HUES48 (cell line): ENCODE results near the gene MTA3.

Experiments used
- H3K27ac ChIP-seq: one replicate; pipeline ENCODE4 v1.7.0; 2013; ENCODE audit warnings: low read depth, low read length, inconsistent platforms
- H3K27me3 ChIP-seq: 2 replicates; pipeline ENCODE4 v1.6.1; 2013; ENCODE audit warnings: mild to moderate bottlenecking, low read length; ENCODE audit not compliant: control insufficient read depth, insufficient read depth
- H3K36me3 ChIP-seq: 2 replicates; pipeline ENCODE4 v1.6.1; 2013; ENCODE audit warnings: low read length; ENCODE audit not compliant: control insufficient read depth, insufficient read depth
- H3K4me1 ChIP-seq: 2 replicates; pipeline ENCODE4 v1.6.1; 2013; ENCODE audit warnings: mild to moderate bottlenecking, low read length; ENCODE audit not compliant: control insufficient read depth, insufficient read depth
- H3K4me3 ChIP-seq: 2 replicates; pipeline ENCODE4 v1.5.1; 2013; ENCODE audit warnings: mild to moderate bottlenecking, low read depth, low read length
- H3K9ac ChIP-seq: 2 replicates; pipeline ENCODE4 v1.6.1; 2013; ENCODE audit warnings: mild to moderate bottlenecking, low read depth, low read length, moderate library complexity
- H3K9me3 ChIP-seq: 2 replicates; pipeline ENCODE4 v1.6.1; 2013; ENCODE audit warnings: low read length; ENCODE audit not compliant: control insufficient read depth, insufficient read depth

The MTA3 gene

DNA sequence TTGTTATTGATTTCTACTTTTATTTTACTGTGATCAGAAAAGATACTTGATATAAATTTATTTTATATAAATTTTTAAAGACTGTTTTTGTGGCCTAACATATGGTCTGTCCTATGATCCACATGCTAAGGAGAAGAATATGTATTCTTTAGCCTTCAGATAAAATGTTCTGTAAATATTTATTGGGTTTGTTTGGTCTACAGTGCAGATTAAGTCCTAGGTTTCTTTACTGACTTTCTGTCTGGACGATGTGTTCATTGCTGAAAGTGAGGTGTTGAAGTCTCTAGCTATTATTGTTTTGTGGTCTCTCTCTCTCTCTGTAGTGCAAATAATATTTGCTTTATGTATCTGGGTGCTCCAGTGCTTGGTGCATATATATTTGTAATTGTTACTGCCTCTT lies 165.4 kb downstream of the MTA3 start:
- Histone ChIP-seq H3K27ac (no peak overlapping the region), H3K36me3 (no peaks in the 10 kb centered on the region), H3K4me1 (peaks cover 19% of the 10 kb centered on the region), H3K27me3 (no peaks in the 10 kb centered on the region), H3K9ac (no peak overlapping the region), H3K9me3 (no peaks in the 10 kb centered on the region), H3K4me3 (no peak overlapping the region)

DNA sequence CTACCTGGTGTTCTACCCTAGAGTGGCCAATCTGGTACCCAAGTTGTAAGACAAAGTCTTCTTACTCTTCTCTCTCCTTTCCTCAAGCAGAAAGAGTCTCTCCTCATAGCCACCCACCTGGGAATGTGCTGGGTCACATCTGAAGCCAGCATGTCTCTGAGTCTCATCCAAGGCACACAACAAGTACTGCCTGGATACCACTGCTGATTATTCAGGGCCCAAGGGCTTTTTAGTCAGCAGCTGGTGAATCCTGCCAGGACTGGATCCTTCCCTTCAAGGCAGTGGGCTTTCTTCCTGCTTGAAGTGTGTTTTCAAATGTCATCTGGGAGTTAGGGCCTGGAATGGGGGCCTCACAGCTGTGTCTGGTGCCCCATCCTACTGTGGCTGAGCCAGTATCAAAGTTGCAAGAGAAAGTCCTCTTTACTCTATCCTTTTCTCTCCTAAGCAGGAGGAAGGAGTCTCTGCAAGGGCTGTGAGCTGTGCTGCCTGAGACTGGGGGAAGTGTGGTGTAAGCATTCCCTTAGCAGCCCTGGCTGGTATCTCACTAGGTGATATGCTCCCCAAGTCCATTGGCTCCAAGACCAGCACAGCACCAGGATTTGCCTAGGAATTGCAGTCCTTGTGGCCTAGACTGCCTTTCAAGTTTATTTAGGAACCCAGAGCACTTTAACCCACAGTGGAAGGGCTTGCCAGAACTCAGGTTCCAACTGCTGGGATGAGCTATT lies 168.3 kb downstream of the MTA3 start:
- Histone ChIP-seq H3K9ac (no peak overlapping the region), H3K4me1 (peaks cover 23% of the 10 kb centered on the region), H3K27ac (no peak overlapping the region), H3K9me3 (no peaks in the 10 kb centered on the region), H3K36me3 (no peaks in the 10 kb centered on the region), H3K27me3 (no peaks in the 10 kb centered on the region), H3K4me3 (no peak overlapping the region)

DNA sequence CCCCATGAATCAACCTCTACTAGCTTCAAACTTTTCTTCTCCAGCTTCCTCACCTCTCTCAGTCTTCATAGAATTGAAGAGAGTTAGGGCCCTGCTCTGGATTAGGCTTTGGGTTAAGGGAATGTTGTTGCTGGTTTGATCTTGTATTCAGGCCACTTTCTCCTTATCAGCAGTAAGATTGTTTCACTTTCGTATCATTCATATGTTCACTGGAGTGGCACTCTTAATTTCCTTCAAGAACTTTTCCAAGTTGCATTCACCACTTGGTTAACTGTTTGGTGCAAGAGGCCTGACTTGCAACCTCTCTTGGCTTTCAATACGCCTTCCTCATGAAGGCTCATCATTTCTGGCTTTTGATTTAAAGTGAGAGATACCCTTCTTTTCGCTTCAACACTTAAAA lies 172.7 kb downstream of the MTA3 start:
- no peaks in the 10 kb centered on the region for H3K36me3 ChIP-seq
- no peaks in the 10 kb centered on the region for H3K27me3 ChIP-seq

GRCh38 chr2:42742740-42743658 lies 174.6 kb downstream of the MTA3 start:
- H3K9me3 ChIP-seq = no peaks in the 10 kb centered on the region
- no peaks in the 10 kb centered on the region for H3K36me3 ChIP-seq
- H3K27me3 ChIP-seq = no peaks in the 10 kb centered on the region
- H3K4me3 ChIP-seq = no peak overlapping the region
- H3K9ac ChIP-seq = no peak overlapping the region
- H3K4me1 ChIP-seq = peaks cover 11% of the 10 kb centered on the region
- no peak overlapping the region for H3K27ac ChIP-seq

More for the DNA sequence above, 172.7 kb downstream of the MTA3 start:
- peaks cover 23% of the 10 kb centered on the region for H3K4me1 ChIP-seq
- H3K27ac ChIP-seq = no peak overlapping the region
- H3K9me3 ChIP-seq = no peaks in the 10 kb centered on the region
- no peak overlapping the region for H3K4me3 ChIP-seq
- no peak overlapping the region for H3K9ac ChIP-seq

DNA sequence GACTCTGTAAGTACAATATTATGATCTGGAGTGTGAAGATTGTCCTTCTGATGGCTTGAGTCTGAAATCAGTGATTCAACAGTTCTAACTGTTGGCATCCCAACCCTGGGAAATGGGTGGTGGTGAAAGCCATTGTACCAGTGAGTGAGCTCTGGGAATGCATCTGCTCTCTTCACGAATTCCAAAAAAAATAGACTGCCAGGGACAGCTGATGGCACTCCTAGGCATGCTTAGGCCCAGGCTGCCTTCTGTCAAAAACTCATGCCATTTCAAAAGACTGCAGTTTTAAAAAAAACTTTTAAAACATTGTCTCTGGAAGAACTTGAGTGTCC lies 175.2 kb downstream of the MTA3 start:
- H3K9ac ChIP-seq = no peak overlapping the region
- H3K27me3 ChIP-seq = no peaks in the 10 kb centered on the region
- H3K36me3 ChIP-seq = no peaks in the 10 kb centered on the region
- peaks cover 5% of the 10 kb centered on the region for H3K4me1 ChIP-seq
- H3K4me3 ChIP-seq = no peak overlapping the region
- no peaks in the 10 kb centered on the region for H3K9me3 ChIP-seq
- H3K27ac ChIP-seq = no peak overlapping the region

DNA sequence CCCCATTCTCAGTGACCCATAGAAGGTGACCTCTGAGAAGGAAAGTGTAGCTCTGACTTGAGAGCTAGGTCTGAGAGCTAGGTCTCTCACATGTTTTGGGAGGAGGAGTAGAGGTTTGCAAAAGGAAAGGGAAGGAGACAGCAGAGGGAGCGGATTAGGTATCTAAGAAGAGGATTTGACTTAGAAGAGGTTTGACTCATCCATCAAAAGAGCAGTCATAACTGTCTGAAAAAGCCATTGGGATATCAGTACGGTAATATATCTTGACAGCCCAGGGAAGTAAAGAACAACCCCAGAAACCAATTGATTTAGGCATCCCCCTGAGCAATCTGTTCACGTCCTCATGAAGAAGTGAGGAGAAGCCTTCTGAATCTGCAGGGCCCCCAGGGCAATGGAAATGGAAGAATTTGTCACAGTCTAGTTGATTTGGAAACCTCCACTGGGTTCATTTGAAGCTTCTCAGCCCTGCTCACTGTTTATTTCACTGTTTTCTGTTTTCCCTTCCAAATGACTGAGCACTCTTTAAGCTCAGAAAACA lies 176.2 kb downstream of the MTA3 start:
- Histone ChIP-seq H3K27me3 (no peaks in the 10 kb centered on the region), H3K4me1 (no peaks in the 10 kb centered on the region), H3K9me3 (no peaks in the 10 kb centered on the region), H3K27ac (no peak overlapping the region), H3K36me3 (no peaks in the 10 kb centered on the region), H3K9ac (no peak overlapping the region), H3K4me3 (no peak overlapping the region)

- H3K9ac ChIP-seq = no peak overlapping the region
- H3K36me3 ChIP-seq = no peaks in the 10 kb centered on the region
- H3K27me3 ChIP-seq = no peaks in the 10 kb centered on the region
- no peaks in the 10 kb centered on the region for H3K9me3 ChIP-seq
- H3K4me3 ChIP-seq = no peak overlapping the region
- H3K4me1 ChIP-seq = no peaks in the 10 kb centered on the region
- H3K27ac ChIP-seq = no peak overlapping the region
These were observed 179.0 kb downstream of the MTA3 start for GRCh38 chr2:42747422-42747821.

- no peaks in the 10 kb centered on the region for H3K4me1 ChIP-seq
- no peak overlapping the region for H3K9ac ChIP-seq
- no peaks in the 10 kb centered on the region for H3K27me3 ChIP-seq
- H3K27ac ChIP-seq = no peak overlapping the region
- no peaks in the 10 kb centered on the region for H3K36me3 ChIP-seq
- H3K4me3 ChIP-seq = no peak overlapping the region
- no peaks in the 10 kb centered on the region for H3K9me3 ChIP-seq
These were observed 180.4 kb downstream of the MTA3 start for GRCh38 chr2:42748840-42749239.

DNA sequence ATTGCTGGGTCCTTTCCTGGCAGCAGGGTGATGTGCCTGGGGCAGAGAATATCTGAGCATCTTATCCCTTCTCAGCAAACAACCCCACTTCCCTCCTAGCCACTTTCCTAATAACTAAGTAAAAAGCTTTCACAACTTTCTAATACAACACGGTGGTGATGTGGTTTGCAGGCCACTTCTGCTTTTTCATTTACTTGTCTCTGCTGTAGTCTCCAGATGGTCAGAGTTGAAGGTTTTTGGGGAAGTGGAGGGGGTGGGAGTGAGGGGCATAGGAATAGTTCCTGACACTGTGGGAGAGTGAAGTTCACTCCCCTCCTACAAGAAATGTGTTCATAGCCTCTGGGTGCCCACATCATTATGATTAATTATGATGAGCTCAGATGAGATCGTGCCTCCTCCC lies 183.9 kb downstream of the MTA3 start:
- no peaks in the 10 kb centered on the region for H3K4me1 ChIP-seq
- no peak overlapping the region for H3K27ac ChIP-seq
- no peak overlapping the region for H3K4me3 ChIP-seq
- no peaks in the 10 kb centered on the region for H3K9me3 ChIP-seq
- no peaks in the 10 kb centered on the region for H3K27me3 ChIP-seq
- H3K36me3 ChIP-seq = no peaks in the 10 kb centered on the region
- no peak overlapping the region for H3K9ac ChIP-seq

GRCh38 chr2:42752816-42753813 lies 184.7 kb downstream of the MTA3 start:
- Histone ChIP-seq H3K4me3 (no peak overlapping the region), H3K9ac (no peak overlapping the region), H3K27ac (no peak overlapping the region), H3K36me3 (no peaks in the 10 kb centered on the region), H3K4me1 (peaks cover 3% of the 10 kb centered on the region; the same call in 1 of the 2 replicates), H3K27me3 (no peaks in the 10 kb centered on the region), H3K9me3 (no peaks in the 10 kb centered on the region)
